GM19099 (cell line): ENCODE measurements around the gene MYO9B.

Experiments
- POLR2A ChIP-seq: IDR thresholded peaks from 3 replicates; pipeline ENCODE4 v1.6.1; 2011; ENCODE audit warnings: low read depth; ENCODE audit not compliant: insufficient read length; ENCODE audit errors: extremely low read depth

MYO9B gene

DNA sequence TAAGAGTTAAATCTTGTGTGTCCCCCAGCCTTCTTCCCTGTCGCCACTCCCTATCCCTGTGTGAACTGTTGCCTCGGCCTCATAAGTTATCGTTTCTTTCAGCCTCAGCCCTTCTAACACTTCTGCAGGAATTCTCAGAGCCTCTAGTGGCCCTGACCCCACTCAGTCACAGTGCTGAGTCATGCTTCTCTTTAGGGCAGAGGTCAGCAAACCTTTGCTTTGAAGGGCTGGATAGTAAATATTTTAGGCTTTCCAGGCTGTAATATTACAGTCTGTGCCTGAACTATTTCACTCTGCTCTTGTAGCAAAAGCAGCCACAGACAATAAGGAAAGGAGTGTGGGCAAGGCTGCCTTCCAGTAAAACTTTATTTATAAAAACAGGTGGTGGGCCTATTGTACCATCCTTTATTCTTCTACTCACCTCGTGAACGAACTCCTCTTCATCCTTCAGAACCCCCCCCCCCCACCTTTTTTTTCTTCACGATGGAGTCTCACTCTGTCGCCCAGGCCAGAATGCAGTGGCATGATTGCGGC lies 22.1 kb downstream of the MYO9B start:
- no peak for TF ChIP-seq POLR2A

DNA sequence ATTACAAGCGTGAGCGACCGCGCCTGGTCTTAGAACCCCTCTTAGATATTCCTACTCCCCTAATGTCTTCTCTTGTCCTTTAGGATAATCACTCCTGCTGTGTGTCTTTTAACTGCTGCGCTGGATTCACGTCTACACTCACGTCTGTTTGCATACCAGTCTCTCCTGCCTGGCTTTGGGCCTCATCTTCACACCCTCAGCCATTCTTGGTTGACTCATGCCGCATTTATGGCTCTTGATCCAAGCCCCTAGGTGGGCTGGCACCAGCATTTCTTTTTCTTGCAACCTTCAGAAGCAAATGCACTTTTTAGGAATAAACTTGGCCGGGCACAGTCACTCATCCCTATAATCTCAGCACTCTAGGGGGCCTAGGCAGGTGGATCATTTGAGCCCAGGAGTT lies 22.7 kb downstream of the MYO9B start:
- no peak for TF ChIP-seq POLR2A

DNA sequence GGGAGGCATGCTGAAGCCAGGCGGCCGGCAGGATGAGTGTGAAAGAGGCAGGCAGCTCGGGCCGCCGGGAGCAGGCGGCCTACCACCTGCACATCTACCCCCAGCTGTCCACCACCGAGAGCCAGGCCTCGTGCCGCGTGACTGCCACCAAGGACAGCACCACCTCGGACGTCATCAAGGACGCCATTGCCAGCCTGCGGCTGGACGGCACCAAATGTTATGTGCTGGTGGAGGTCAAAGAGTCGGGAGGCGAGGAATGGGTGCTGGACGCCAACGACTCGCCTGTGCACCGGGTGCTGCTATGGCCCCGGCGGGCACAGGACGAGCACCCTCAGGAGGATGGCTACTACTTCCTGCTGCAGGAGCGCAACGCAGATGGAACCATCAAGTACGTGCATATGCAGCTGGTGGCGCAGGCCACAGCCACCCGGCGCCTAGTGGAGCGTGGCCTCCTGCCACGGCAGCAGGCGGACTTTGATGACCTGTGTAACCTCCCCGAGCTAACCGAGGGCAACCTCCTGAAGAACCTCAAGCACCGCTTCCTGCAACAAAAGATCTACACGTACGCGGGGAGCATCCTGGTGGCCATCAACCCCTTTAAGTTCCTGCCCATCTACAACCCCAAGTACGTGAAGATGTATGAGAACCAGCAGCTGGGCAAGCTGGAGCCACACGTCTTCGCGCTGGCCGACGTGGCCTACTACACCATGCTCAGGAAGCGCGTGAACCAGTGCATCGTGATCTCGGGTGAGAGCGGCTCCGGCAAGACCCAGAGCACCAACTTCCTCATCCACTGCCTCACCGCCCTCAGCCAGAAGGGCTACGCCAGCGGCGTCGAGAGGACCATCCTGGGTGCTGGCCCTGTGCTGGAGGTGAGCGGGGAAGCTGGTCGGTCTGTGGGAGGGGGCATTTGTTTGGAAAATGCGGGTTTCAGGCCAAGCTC lies 26.4 kb downstream of the MYO9B start:
- TF ChIP-seq POLR2A: no peak

DNA sequence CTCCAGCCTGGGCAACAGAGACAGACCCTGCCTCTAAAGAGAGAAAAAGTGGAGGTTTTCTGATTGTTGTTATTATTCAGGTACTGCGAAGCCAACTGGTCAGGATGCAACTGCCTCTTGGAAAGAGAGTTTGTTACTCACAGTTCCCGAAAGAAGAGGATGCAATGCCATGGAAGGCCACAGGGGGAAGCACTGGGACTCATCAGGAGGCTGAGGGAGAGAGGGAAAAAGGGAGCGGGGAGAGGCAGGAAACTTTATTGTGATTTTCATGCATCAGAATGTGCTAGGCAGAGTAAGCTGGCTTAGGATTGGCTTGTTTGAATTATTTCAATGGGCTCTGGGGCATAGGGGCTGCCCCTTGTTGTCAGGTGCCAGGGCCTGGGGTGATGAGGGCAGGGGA lies 27.6 kb downstream of the MYO9B start:
- TF ChIP-seq POLR2A: no peak

DNA sequence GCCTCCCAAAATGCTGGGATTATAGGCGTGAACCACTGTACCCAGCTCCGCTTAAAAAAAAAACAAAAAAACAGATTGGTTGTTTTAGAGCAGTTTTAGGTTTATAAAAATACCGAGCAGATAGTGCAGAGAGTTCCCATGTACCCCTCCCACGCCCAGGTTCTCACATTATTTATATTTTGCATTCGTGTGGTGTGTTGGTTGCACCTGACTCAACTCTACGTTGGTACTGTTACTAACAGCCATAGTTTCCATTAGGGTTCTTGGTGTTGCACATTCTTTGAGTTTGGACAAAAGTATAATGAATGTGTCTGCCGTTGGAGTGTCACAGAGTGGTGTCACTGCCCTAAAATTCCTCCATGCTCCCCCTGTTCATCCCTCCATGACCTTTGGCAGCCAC lies 29.1 kb downstream of the MYO9B start:
- no peak for TF ChIP-seq POLR2A

DNA sequence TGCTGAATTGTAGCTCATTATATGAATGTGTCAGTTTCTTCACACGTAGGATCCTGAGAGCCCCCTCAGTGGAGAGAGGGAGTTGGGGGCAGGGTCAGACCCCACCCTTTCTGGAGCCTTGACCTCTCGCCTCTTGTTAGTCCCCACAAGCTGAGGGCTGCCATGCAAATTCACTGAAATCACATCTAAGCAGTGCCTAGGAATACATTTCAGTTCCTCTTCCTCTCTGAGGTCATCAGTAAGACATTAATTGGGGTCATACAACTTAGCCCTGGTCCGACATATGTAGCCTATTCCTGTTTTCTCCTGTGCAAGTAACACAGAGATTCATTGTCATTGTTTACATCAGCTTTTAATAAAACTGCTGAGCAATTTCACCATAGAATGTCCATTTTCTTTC lies 30.0 kb downstream of the MYO9B start:
- no peak for TF ChIP-seq POLR2A

DNA sequence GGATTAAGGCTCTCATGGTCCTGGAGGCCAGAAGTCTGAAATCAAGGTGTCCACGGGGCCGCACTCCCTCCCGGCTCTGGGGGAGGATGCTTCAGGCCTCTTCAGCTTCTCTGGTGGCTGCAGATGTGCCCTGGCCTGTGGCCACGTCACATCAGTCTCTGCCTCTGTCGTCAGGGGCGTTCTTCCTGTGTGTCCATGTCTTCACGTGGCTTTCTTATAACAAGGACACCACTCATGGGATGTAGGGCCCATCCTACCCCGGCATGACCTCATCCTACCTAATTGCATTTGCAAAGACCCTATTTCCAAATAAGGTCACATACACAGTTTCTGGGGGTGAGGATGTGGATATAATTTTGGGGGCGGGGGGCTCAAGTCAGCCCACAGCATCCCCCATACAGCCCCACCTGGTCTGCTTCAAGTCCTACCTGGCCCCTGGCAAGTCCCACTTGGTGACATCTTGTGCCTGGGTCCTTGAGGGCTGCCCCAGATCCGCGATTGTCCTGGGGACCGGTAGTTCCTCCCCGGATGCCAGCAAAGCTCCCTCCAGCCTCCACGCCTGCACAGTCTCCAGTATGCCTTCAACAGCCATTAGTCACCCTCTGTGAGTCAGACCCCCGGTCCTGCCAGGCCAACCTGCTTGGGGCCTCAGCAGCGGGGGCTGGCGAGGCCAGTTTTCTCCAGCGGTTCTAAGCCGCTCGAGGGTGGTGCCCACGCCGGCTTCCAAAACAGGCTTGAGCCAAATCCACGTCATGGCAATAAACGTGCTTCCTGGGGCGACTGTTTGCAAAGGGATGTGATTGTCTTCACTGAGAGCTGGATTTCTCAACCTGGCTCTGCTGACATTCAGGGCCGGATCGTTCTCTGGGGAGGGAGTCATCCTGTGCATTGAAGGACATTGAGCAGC lies 32.2 kb downstream of the MYO9B start:
- TF ChIP-seq POLR2A: no peak

GRCh38 chr19:17108453-17108784 lies 32.8 kb downstream of the MYO9B start:
- TF ChIP-seq POLR2A: no peak

DNA sequence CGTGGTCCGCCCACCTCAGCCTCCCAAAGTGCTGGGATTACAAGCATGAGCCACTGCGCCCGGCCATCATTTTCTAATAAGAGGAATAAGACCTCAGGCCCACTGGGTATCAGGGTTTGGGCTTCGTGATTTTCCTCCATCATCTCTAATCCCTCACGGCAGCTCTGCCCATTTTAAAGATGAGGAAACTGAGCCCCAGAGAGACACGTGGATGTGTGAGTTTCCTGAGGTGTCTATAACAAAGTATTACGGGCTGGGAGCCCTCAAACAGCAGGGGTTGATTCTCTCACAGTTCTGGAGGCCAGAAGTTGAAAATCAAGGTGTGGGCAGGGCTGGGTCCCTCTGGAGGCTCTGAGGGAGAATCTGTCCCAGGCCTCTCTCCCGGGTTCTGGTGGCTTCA lies 33.7 kb downstream of the MYO9B start:
- TF ChIP-seq POLR2A: no peak

DNA sequence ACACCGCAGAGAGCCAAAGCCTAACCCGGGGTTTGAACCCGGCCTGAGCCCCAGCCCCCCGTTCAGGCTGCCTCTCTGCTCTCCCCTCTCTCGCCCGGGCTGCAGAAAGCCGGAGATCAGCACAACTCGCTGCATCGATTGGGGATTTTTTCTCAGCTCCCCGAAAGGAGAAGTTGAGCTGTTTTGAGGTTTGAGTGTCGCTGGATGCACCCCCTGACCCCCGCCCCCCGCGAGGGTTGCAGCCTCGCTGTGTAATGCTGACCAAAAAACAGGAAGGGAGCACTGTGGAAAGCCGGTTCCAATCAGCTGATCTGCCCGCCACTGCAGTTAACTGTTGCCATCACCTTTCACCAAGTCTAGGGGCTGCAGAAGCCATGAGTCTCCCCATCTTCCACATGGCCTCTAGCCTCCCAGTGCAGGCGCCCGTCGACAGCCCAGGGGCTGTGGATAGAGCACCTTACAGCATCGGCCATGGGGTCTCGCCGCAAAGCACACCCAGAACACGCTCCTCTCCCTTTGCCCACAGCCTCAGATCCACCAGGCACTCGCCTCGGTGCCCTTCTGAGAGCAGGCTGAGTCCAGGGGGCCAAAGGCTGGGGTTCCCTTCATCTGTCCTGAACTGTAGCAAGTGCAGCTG lies 34.5 kb downstream of the MYO9B start:
- no peak for TF ChIP-seq POLR2A

DNA sequence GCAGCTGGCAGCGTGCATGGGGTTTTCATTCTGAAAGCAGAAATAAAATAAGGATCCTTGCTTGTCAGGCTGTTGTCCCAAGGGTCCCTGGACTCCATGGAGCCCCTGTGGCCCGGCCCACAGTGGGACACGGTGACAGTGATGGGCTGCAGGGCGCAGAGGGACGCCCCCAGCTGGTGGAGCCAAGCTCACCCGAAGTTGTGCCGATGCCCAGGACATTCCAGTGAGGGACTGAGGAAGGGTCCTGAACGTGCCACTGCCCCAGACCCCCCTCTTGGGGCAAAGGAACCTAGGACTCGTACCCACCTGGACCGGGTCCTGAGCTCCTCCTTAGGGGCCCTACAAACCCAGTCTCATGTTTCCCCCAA lies 35.0 kb downstream of the MYO9B start:
- no peak for TF ChIP-seq POLR2A

DNA sequence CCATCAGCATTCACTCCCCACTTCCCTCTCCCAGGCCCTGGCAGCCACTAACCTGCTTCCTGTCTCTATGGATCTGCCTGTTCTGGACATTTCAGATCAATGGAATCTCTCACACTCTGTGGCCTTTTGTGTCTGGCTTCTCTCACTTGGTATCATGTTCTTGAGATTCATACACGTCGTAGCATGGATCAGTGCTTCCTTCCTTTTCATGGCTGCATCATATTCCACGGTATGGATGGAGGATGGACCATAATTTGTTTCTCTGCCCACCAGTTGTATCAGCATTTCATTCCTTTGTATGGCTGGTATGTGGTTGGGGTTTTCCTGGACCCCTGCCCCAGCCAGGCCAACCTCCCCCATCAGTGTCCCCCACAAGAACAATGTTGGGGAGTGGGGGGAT lies 36.2 kb downstream of the MYO9B start:
- TF ChIP-seq POLR2A: no peak

DNA sequence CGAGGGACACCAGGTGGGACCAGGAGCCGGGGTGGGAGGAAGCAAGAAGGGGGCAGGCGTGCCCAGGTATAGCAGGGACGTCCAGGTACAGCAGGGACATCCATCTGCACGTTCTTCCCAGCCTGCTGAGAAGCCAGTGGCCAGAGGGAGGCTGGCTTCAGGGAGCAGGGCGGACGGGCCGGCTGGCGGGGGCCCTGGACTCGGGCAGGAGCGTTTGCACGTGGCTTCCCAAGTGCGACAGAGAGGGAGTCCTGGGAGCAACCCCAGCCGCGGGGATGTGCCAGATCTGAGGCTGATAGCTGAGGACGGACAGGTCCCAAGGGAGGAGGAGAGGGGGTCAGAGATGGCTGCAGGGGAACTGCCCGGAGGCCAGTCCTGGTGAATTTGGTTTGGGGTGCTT lies 36.7 kb downstream of the MYO9B start:
- TF ChIP-seq POLR2A: no peak

GRCh38 chr19:17112700-17113099 lies 37.1 kb downstream of the MYO9B start:
- no peak for TF ChIP-seq POLR2A

- TF ChIP-seq POLR2A: no peak
Observed at GRCh38 chr19:17113127-17113785, 37.7 kb downstream of the MYO9B start.

DNA sequence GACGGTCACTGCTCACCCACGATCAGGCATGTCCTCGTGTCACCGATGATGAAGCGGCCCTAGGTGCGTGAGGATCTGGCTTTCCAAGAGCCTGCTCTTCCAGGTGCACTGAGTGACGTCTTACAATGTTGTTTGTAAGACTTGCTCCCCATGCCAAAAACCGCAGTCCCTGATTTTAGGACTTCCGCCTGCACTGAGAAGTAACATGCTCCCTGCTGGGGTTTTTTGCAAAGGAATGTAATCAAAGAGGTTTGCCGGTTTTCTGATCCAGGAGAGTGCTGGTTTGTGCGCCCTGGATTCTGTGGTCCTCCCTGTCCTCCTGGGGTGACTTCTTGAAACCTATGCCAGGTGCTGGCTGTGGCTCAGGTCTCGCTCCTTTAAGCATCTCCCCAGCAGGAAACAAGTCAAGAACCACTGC lies 38.8 kb downstream of the MYO9B start:
- no peak for TF ChIP-seq POLR2A
